ENCODE measurements around the gene MDFI.

GRCh38 chr6:41699063-41699462 is 60.8 kb downstream of the MDFI start:
- TF ChIP-seq CTCF (IDR thresholded peaks at IDR 0.05; ENCODE audit: poor library complexity, severe bottlenecking) (no peak), RAD21 (conservative IDR thresholded peaks at IDR 0.05) (no peak), TAF1 (IDR thresholded peaks at IDR 0.05; ENCODE audit: low read depth) (no peak), POLR2AphosphoS5 (IDR thresholded peaks at IDR 0.05) (no peak)

All from neural cell (in vitro differentiated cells).